HCT116 (cell line): Measurements from ENCODE around the gene SLCO4A1. TPM values are rescaled to one million over a fixed set of nuclear protein-coding genes. Genes with fewer than 3 reads are reported as not detected.

Source experiments
- ATAC-seq: fragments of 200-7000 bp; cut with Tn5 transposase; 2 replicates; pipeline ENCODE4 v1.9.1; 2020; ENCODE audit warnings: mild to moderate bottlenecking, moderate library complexity
- BruUV-seq: library from RNA; stranded (reverse); fragments of 400-500 nt; replicated peaks from 2 replicates; lab custom pipeline; 2021; lab: Mats Ljungman, UMichigan
- CTCF ChIA-PET: fragments of 300-600 bp; sonication (Branson Sonifier 250); formaldehyde crosslinking; loops from one replicate; lab custom pipeline; 2021; ENCODE audit warnings: antibody characterized with exemption; lab: Charles Lee
- POLR2A ChIA-PET: fragments of 300-600, 350-600 bp; sonication (Branson Sonifier 250); formaldehyde crosslinking; loops from one replicate; lab custom pipeline; 2021; ENCODE audit warnings: antibody characterized with exemption; lab: Charles Lee
- RAD21 ChIA-PET, 2 experiments: fragments of 300-600 bp; sonication (Branson Sonifier 250); formaldehyde crosslinking; loops; one replicate each; lab custom pipeline; 2023; ENCODE audit warnings: low total read pairs in 2 of 2; ENCODE audit not compliant: uncharacterized antibody in 2 of 2, unreplicated experiment in 2 of 2, low non-redundant PET in 1 of 2; lab: Charles Lee
- DNase-seq: peaks from one replicate; pipeline ENCODE4 v3.0.0-alpha.2; 2010; ENCODE audit warnings: low read depth, low spot score
- H2AFZ ChIP-seq: fragments of 200-600 bp; shearing (Covaris generic), sonication (generic); 2 replicates; pipeline ENCODE4 v1.6.1; 2017; ENCODE audit warnings: low read depth, mixed run types, mixed read lengths, antibody characterized with exemption, low read length; ENCODE audit not compliant: poor library complexity, severe bottlenecking
- H3K27ac ChIP-seq: 2 replicates; pipeline ENCODE4 v1.5.1; 2012; ENCODE audit warnings: low read depth, low read length
- H3K27me3 ChIP-seq: fragments of 200-600 bp; sonication (generic); 2 replicates; pipeline ENCODE4 v1.6.1; 2016; ENCODE audit warnings: mixed run types, low read length, mixed read lengths; ENCODE audit not compliant: insufficient read depth
- H3K36me3 ChIP-seq, 2 experiments: fragments of 200-500 bp in 1 of 2; fragments of 200-600 bp in 1 of 2; sonication (Bioruptor generic) in 1 of 2; sonication (generic) in 1 of 2; 2 replicates each; pipeline versions ENCODE4 v1.5.1 to v1.6.1; 2014 to 2016; ENCODE audit warnings: low read length in 2 of 2, inconsistent platforms in 1 of 2, mixed read lengths in 1 of 2, mixed run types in 1 of 2; ENCODE audit not compliant: insufficient read depth in 2 of 2, control insufficient read depth in 1 of 2
- H3K4me1 ChIP-seq, 2 experiments: fragments of 200-600 bp in 1 of 2; sonication (generic) in 1 of 2; 2 replicates each; pipeline versions ENCODE4 v1.5.1 to v1.6.1; 2012 to 2017; ENCODE audit warnings: low read length in 2 of 2, inconsistent platforms in 1 of 2, mild to moderate bottlenecking in 1 of 2, mixed read lengths in 1 of 2, mixed run types in 1 of 2, moderate library complexity in 1 of 2; ENCODE audit not compliant: insufficient read depth in 2 of 2, control insufficient read depth in 1 of 2
- H3K4me2 ChIP-seq: fragments of 200-600 bp; sonication (generic); 2 replicates; pipeline ENCODE4 v1.6.1; 2017; ENCODE audit warnings: mixed run types, low read length, mixed read lengths
- H3K4me3 ChIP-seq, 2 experiments: fragments of 200-600 bp in 1 of 2; sonication (generic) in 1 of 2; replicated peaks in 1 of 2; 2 replicates each; pipeline ENCODE4 v1.5.1; 2011 to 2016; ENCODE audit warnings: low read length in 2 of 2, control low read depth in 1 of 2, low read depth in 1 of 2, mild to moderate bottlenecking in 1 of 2, mixed read lengths in 1 of 2, mixed run types in 1 of 2
- H3K79me2 ChIP-seq: fragments of 200-600 bp; sonication (generic); 2 replicates; pipeline ENCODE4 v1.6.1; 2017; ENCODE audit warnings: mild to moderate bottlenecking, mixed run types, low read length, moderate library complexity, mixed read lengths; ENCODE audit not compliant: insufficient read depth
- H3K9ac ChIP-seq: fragments of 200-600 bp; sonication (generic); 2 replicates; pipeline ENCODE4 v1.6.1; 2016; ENCODE audit warnings: low read length, mixed read lengths
- H3K9me2 ChIP-seq: fragments of 200-600 bp; sonication (generic), shearing (Covaris generic); 2 replicates; pipeline ENCODE4 v1.6.1; 2017; ENCODE audit warnings: mixed run types, mild to moderate bottlenecking, moderate library complexity; ENCODE audit not compliant: insufficient read depth
- H3K9me3 ChIP-seq, 2 experiments: fragments of 200-500 bp in 1 of 2; fragments of 200-600 bp in 1 of 2; sonication (Bioruptor generic) in 1 of 2; sonication (generic) in 1 of 2; 2 replicates each; pipeline ENCODE4 v1.6.1; 2014 to 2017; ENCODE audit warnings: low read length in 2 of 2, mixed read lengths in 2 of 2, inconsistent platforms in 1 of 2, low read depth in 1 of 2, mild to moderate bottlenecking in 1 of 2, mixed run types in 1 of 2, moderate library complexity in 1 of 2; ENCODE audit not compliant: control insufficient read depth in 1 of 2, insufficient read depth in 1 of 2
- H4K20me1 ChIP-seq: fragments of 200-600 bp; sonication (generic), shearing (Covaris generic); 2 replicates; pipeline ENCODE4 v1.6.1; 2017; ENCODE audit warnings: mixed run types, mild to moderate bottlenecking, moderate library complexity; ENCODE audit not compliant: insufficient read depth
- CBX3 ChIP-seq: IDR thresholded peaks from 2 replicates; pipeline ENCODE4 v1.6.1; 2012; ENCODE audit warnings: low read depth
- EGR1 ChIP-seq: IDR thresholded peaks from 2 replicates; pipeline ENCODE4 v1.6.1; 2012; ENCODE audit warnings: low read depth
- ELF1 ChIP-seq: IDR thresholded peaks from 2 replicates; pipeline ENCODE4 v1.6.1; 2012; ENCODE audit warnings: low read depth, borderline replicate concordance
- EZH2 ChIP-seq: fragments of 200-600 bp; sonication (generic); IDR thresholded peaks from 2 replicates; pipeline ENCODE4 v1.6.1; 2017; ENCODE audit warnings: antibody characterized with exemption, mixed run types
- EZH2phosphoT487 ChIP-seq: fragments of 200-600 bp; IDR thresholded peaks from 2 replicates; pipeline ENCODE4 v1.6.1; 2018; ENCODE audit warnings: antibody characterized with exemption, borderline replicate concordance
- FOSL1 ChIP-seq: IDR thresholded peaks from 2 replicates; pipeline ENCODE4 v1.6.1; 2012; ENCODE audit warnings: low read depth
- JUND ChIP-seq: IDR thresholded peaks from 2 replicates; pipeline ENCODE4 v1.6.1; 2012
- POLR2AphosphoS5 ChIP-seq: IDR thresholded peaks from 2 replicates; pipeline ENCODE4 v1.6.1; 2011; ENCODE audit warnings: mild to moderate bottlenecking, low read depth, low read length, moderate library complexity
- RAD21 ChIP-seq: IDR thresholded peaks from 2 replicates; pipeline ENCODE4 v1.6.1; 2012; ENCODE audit warnings: low read depth, mild to moderate bottlenecking
- SIN3A ChIP-seq: IDR thresholded peaks from 2 replicates; pipeline ENCODE4 v1.6.1; 2012; ENCODE audit warnings: low read depth
- SP1 ChIP-seq: IDR thresholded peaks from 2 replicates; pipeline ENCODE4 v1.6.1; 2012; ENCODE audit warnings: low read depth
- YY1 ChIP-seq: IDR thresholded peaks from 2 replicates; pipeline ENCODE4 v1.6.1; 2011; ENCODE audit warnings: low read length, low read depth, moderate library complexity, mild to moderate bottlenecking; ENCODE audit not compliant: insufficient replicate concordance; ENCODE audit errors: extremely low read depth
- ZFX ChIP-seq: fragments of 450-650 bp; IDR thresholded peaks from 2 replicates; pipeline ENCODE4 v1.6.1; 2017
- ZNF274 ChIP-seq: fragments of 200-500 bp; sonication (Bioruptor generic); IDR thresholded peaks from 2 replicates; pipeline ENCODE4 v1.6.1; 2014; ENCODE audit warnings: mild to moderate bottlenecking, low read depth, low read length, inconsistent platforms
- intact Hi-C: fragments of 100-400 bp; cut with micrococcal nuclease; formaldehyde crosslinking; loops from 2 replicates; pipeline ENCODE4 v1.10.0; 2022
- total RNA-seq: library from RNA; stranded (reverse); gene quantifications from one replicate; pipeline ENCODE4 v1.2.1, GENCODE V29; 2021; ENCODE audit not compliant: unreplicated experiment
- TF ChIP-seq, protein P1 (sequence below): IDR thresholded peaks from 2 replicates; pipeline ENCODE4 v1.6.1; 2012
- TF ChIP-seq, protein P2 (sequence below): IDR thresholded peaks from 2 replicates; pipeline ENCODE4 v1.6.1; 2012; ENCODE audit warnings: low read depth
- TF ChIP-seq, protein P3 (sequence below): IDR thresholded peaks from 2 replicates; pipeline ENCODE4 v1.6.1; 2011; ENCODE audit warnings: mild to moderate bottlenecking, low read length, moderate library complexity; ENCODE audit not compliant: insufficient replicate concordance; ENCODE audit errors: extremely low read depth
- TF ChIP-seq, protein P4 (sequence below), 3 experiments: fragments of 200-600 bp in 1 of 3; sonication (generic) in 1 of 3; IDR thresholded peaks in 2 of 3; conservative IDR thresholded peaks in 1 of 3; 2 replicates each; pipeline ENCODE4 v1.5.1; 2012 to 2017; ENCODE audit warnings: low read depth in 2 of 3, low read length in 2 of 3, antibody characterized with exemption in 1 of 3, borderline replicate concordance in 1 of 3, control low read depth in 1 of 3, mild to moderate bottlenecking in 1 of 3, mixed read lengths in 1 of 3, mixed run types in 1 of 3, moderate library complexity in 1 of 3; ENCODE audit not compliant: insufficient read depth in 1 of 3
- TF ChIP-seq, protein P5 (sequence below): IDR thresholded peaks from 2 replicates; pipeline ENCODE4 v1.6.1; 2012

SLCO4A1 gene
- total RNA-seq, 1 experiment from 2014 or later: 107 TPM

DNA sequence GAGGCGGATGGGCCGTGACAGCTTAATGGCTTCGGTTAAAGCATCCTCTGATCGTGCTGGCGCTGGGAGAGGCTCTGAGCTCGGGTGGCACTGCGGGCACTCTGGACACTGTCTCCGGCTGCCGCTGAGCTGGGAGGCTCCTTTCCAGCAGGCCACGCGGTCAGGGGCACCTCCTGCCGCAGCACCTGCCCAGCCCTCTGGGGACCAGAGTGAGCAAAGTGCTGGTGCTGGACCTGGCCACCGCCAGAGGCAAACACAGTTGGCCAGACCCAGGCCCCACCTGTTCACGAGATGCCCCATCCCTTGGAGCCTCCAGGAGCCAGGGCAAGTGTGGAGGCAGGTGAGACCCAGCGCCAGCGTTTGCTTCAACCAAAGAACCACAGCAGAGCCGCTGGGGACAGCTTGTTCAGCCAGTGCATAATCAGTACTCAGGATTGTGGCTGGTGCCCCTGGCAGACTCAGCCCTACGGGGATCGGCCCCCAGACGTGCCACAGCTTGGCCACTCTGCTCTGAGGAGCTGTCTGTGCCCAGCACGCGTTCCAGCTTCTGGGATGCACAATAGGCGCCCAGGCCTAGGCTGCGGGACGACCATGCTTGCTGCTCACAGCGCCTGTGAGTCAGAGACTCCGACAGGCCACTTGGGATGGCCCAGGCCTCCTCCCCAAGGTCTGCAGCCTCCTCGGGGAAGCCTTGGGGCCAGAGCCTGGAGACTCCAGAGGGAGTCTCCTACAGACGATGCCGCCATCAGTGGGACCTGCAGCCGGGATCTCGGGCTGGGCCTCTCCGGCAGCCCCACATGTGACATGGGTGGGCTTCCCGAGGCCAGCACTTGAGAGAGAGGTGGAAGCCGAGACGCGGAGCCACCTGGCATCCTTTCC lies 38.2 kb upstream of the SLCO4A1 start:
- H3K4me2 ChIP-seq: no peak overlapping the region
- no peaks in the 10 kb centered on the region for H4K20me1 ChIP-seq
- CTCF ChIA-PET: interaction anchor here (2.0 kb wide), 1 partner anchor 13 kb away, joined by 5 read pairs; no protein-coding TSS in a partner anchor
- POLR2A ChIA-PET: no interaction called here
- H3K9me2 ChIP-seq: no peaks in the 10 kb centered on the region
- ATAC-seq (0 out of 2 replicates have a peak, but pooled peaks have one; percentile 35), DNase-seq (no peak)
- RAD21 ChIA-PET: no interaction called here
- no peak overlapping the region for H3K4me3 ChIP-seq
- intact Hi-C loops: no loop called here
- no peaks in the 10 kb centered on the region for H3K79me2 ChIP-seq
- H3K36me3 ChIP-seq: no peaks in the 10 kb centered on the region
- H3K9ac ChIP-seq: no peak overlapping the region
- no peak overlapping the region for H2AFZ ChIP-seq
- no peaks in the 10 kb centered on the region for H3K27me3 ChIP-seq
- H3K27ac ChIP-seq: no peak overlapping the region
- no peaks in the 10 kb centered on the region for H3K9me3 ChIP-seq
- H3K4me1 ChIP-seq: peaks cover 3 to 5% of the 10 kb centered on the region in 2 experiments; a peak in 3 of 4 replicates
- no TSS peak for BruUV-seq
- TF ChIP-seq ELF1 (no peak), JUND (no peak), SIN3A (no peak), EGR1 (no peak), FOSL1 (no peak), CBX3 (no peak), SP1 (no peak), ZNF274 (no peak), RAD21 (no peak), POLR2AphosphoS5 (no peak), ZFX (no peak), YY1 (no peak), EZH2phosphoT487 (no peak), EZH2 (no peak)
- TF ChIP-seq, protein P1, sequence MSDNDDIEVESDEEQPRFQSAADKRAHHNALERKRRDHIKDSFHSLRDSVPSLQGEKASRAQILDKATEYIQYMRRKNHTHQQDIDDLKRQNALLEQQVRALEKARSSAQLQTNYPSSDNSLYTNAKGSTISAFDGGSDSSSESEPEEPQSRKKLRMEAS: no peak
- TF ChIP-seq, protein P2, sequence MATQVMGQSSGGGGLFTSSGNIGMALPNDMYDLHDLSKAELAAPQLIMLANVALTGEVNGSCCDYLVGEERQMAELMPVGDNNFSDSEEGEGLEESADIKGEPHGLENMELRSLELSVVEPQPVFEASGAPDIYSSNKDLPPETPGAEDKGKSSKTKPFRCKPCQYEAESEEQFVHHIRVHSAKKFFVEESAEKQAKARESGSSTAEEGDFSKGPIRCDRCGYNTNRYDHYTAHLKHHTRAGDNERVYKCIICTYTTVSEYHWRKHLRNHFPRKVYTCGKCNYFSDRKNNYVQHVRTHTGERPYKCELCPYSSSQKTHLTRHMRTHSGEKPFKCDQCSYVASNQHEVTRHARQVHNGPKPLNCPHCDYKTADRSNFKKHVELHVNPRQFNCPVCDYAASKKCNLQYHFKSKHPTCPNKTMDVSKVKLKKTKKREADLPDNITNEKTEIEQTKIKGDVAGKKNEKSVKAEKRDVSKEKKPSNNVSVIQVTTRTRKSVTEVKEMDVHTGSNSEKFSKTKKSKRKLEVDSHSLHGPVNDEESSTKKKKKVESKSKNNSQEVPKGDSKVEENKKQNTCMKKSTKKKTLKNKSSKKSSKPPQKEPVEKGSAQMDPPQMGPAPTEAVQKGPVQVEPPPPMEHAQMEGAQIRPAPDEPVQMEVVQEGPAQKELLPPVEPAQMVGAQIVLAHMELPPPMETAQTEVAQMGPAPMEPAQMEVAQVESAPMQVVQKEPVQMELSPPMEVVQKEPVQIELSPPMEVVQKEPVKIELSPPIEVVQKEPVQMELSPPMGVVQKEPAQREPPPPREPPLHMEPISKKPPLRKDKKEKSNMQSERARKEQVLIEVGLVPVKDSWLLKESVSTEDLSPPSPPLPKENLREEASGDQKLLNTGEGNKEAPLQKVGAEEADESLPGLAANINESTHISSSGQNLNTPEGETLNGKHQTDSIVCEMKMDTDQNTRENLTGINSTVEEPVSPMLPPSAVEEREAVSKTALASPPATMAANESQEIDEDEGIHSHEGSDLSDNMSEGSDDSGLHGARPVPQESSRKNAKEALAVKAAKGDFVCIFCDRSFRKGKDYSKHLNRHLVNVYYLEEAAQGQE: no peak
- TF ChIP-seq, protein P3, sequence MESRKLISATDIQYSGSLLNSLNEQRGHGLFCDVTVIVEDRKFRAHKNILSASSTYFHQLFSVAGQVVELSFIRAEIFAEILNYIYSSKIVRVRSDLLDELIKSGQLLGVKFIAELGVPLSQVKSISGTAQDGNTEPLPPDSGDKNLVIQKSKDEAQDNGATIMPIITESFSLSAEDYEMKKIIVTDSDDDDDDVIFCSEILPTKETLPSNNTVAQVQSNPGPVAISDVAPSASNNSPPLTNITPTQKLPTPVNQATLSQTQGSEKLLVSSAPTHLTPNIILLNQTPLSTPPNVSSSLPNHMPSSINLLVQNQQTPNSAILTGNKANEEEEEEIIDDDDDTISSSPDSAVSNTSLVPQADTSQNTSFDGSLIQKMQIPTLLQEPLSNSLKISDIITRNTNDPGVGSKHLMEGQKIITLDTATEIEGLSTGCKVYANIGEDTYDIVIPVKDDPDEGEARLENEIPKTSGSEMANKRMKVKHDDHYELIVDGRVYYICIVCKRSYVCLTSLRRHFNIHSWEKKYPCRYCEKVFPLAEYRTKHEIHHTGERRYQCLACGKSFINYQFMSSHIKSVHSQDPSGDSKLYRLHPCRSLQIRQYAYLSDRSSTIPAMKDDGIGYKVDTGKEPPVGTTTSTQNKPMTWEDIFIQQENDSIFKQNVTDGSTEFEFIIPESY: no peak
- TF ChIP-seq, protein P4, sequence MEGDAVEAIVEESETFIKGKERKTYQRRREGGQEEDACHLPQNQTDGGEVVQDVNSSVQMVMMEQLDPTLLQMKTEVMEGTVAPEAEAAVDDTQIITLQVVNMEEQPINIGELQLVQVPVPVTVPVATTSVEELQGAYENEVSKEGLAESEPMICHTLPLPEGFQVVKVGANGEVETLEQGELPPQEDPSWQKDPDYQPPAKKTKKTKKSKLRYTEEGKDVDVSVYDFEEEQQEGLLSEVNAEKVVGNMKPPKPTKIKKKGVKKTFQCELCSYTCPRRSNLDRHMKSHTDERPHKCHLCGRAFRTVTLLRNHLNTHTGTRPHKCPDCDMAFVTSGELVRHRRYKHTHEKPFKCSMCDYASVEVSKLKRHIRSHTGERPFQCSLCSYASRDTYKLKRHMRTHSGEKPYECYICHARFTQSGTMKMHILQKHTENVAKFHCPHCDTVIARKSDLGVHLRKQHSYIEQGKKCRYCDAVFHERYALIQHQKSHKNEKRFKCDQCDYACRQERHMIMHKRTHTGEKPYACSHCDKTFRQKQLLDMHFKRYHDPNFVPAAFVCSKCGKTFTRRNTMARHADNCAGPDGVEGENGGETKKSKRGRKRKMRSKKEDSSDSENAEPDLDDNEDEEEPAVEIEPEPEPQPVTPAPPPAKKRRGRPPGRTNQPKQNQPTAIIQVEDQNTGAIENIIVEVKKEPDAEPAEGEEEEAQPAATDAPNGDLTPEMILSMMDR (IDR thresholded peaks at IDR 0.05 in 2 of 3, conservative IDR thresholded peaks at IDR 0.05 in 1 of 3; ENCODE audit: borderline replicate concordance in 1 of 3, insufficient read depth in 1 of 3, low read depth in 2 of 3, low read length in 2 of 3): no peak
- TF ChIP-seq, protein P5, sequence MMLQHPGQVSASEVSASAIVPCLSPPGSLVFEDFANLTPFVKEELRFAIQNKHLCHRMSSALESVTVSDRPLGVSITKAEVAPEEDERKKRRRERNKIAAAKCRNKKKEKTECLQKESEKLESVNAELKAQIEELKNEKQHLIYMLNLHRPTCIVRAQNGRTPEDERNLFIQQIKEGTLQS: no peak
